NOMO-1 treated with DMSO at 0.1 percent for 48 hours (cell line): ENCODE measurements around the gene SCRN2.
A peak's percentile ranks its signal among the peaks of the same experiment; 100 is the strongest.

ENCODE experiments used
- DNase-seq: peaks from one replicate; lab custom pipeline; 2025; ENCODE audit not compliant: unreplicated experiment; lab: John Stamatoyannopoulos, UW

SCRN2 gene

GRCh38 chr17:47807421-47807820, 33.7 kb downstream of the SCRN2 start:
- no peak for DNase-seq

GRCh38 chr17:47806913-47807255, 34.2 kb downstream of the SCRN2 start:
- DNase-seq, result no peak

- no peak for DNase-seq
Observed at GRCh38 chr17:47806026-47806912, 34.8 kb downstream of the SCRN2 start.

GRCh38 chr17:47804461-47804860, 36.6 kb downstream of the SCRN2 start:
- no peak for DNase-seq

GRCh38 chr17:47803751-47804150, 37.3 kb downstream of the SCRN2 start:
- DNase-seq, result no peak

GRCh38 chr17:47803201-47803600, 37.9 kb downstream of the SCRN2 start:
- no peak for DNase-seq

GRCh38 chr17:47802341-47803022, 38.6 kb downstream of the SCRN2 start:
- peak; percentile 16 for DNase-seq

- no peak for DNase-seq
Observed at GRCh38 chr17:47801906-47802305, 39.2 kb downstream of the SCRN2 start.

GRCh38 chr17:47801176-47801765, 39.8 kb downstream of the SCRN2 start:
- DNase-seq, result no peak

- no peak for DNase-seq
Observed at GRCh38 chr17:47800686-47801085, 40.4 kb downstream of the SCRN2 start.

- peak; percentile 14 for DNase-seq
Observed at GRCh38 chr17:47797797-47798196, 43.3 kb downstream of the SCRN2 start.

- no peak for DNase-seq
Observed at GRCh38 chr17:47792979-47793378, 48.1 kb downstream of the SCRN2 start.

GRCh38 chr17:47792457-47792856, 48.6 kb downstream of the SCRN2 start:
- DNase-seq, result no peak

GRCh38 chr17:47791025-47791424, 50.0 kb downstream of the SCRN2 start:
- DNase-seq, result no peak

GRCh38 chr17:47789611-47790561, 51.2 kb downstream of the SCRN2 start:
- peak; percentile 28 for DNase-seq
